Transverse colon (tissue), 4 donors: ENCODE measurements around the gene ARIH2. TPM values are rescaled to one million over a fixed set of nuclear protein-coding genes. Genes with fewer than 3 reads are reported as not detected.

Experiments used
- DNase-seq: peaks from one replicate; pipeline ENCODE4 v3.0.0-alpha.2; 2019
- H3K27ac ChIP-seq, 4 donors: fragments of 200-600 bp; sonication (generic); 2 replicates each; pipeline ENCODE4 v1.5.1; 2016 to 2018; ENCODE audit warnings: inconsistent platforms in 4 of 4
- H3K27me3 ChIP-seq: fragments of 200-600 bp; sonication (generic); 2 replicates; pipeline ENCODE4 v1.5.1; 2017; ENCODE audit warnings: inconsistent platforms
- H3K36me3 ChIP-seq, 4 donors: fragments of 200-600 bp; sonication (generic); 2 replicates each; pipeline ENCODE4 v1.5.1; 2017 to 2019; ENCODE audit warnings: inconsistent platforms in 4 of 4
- H3K4me1 ChIP-seq, 4 donors: fragments of 200-600 bp; sonication (generic); 2 replicates each; pipeline ENCODE4 v1.5.1; 2017 to 2020; ENCODE audit warnings: inconsistent platforms in 4 of 4
- H3K4me3 ChIP-seq, 4 donors: fragments of 200-600 bp; sonication (generic); 1 replicate in 1 of 4; 2 replicates in 3 of 4; pipeline versions ENCODE4 v1.5.1 to v1.6.1; 2017 to 2019; ENCODE audit warnings: inconsistent platforms in 4 of 4
- H3K9me3 ChIP-seq, 2 donors: fragments of 200-600 bp; sonication (generic); 2 replicates each; pipeline ENCODE4 v1.5.1; 2017 to 2019; ENCODE audit warnings: inconsistent platforms in 2 of 2
- CTCF ChIP-seq, 5 experiments: fragments of 200-600 bp in 3 of 5; fragments of 450-650 bp in 2 of 5; sonication (generic) in 3 of 5; IDR thresholded peaks; 1 replicate in 2 of 5; 2 replicates in 3 of 5; pipeline ENCODE4 v1.5.1; 2016 to 2017; ENCODE audit warnings: antibody characterized with exemption in 5 of 5, inconsistent platforms in 3 of 5, mild to moderate bottlenecking in 2 of 5, moderate library complexity in 1 of 5
- EP300 ChIP-seq: sonication (generic); formaldehyde crosslinking; IDR thresholded peaks from one replicate; pipeline ENCODE4 v1.6.1; 2017; ENCODE audit warnings: antibody characterized with exemption, low read depth
- POLR2A ChIP-seq: fragments of 450-650 bp; IDR thresholded peaks from one replicate; pipeline ENCODE4 v1.6.1; 2016; ENCODE audit warnings: antibody characterized with exemption, mild to moderate bottlenecking, moderate library complexity
- POLR2AphosphoS5 ChIP-seq, 3 donors: sonication (generic); formaldehyde crosslinking; IDR thresholded peaks; one replicate each; pipeline ENCODE4 v1.6.1; 2016; ENCODE audit warnings: antibody characterized with exemption in 3 of 3
- WGBS, 2 donors: methylation state at CpG; one replicate each; pipeline ENCODE4 v1.1.5; 2018; ENCODE audit warnings: low coverage in 1 of 2; 5-methylcytosine and 5-hydroxymethylcytosine counted together
- in situ Hi-C, 4 donors: fragments of 200-750 bp; cut with MboI; loops; one replicate each; pipeline versions ENCODE4 v1.15.0 to v1.15.1; 2017; ENCODE audit warnings: low sequenced_read_pairs in 3 of 4, low pct_ligation_motif_present in 1 of 4, low pct_unique_long_range_greater_than_20kb in 1 of 4
- intact Hi-C: fragments of 100-400 bp; cut with DNase I; formaldehyde crosslinking; loops from one replicate; pipeline ENCODE4 v1.15.1; 2023; ENCODE audit warnings: low total_unique reads
- total RNA-seq, 4 donors: library from RNA; depleted of rRNA; stranded (reverse); fragments of >200 nt; gene quantifications; one replicate each; pipeline ENCODE4 v1.1.0, GENCODE V29; 2016

ARIH2 gene
- total RNA-seq, 4 donors from 2014 or later: 82.6 to 269 (median 115) TPM

DNA sequence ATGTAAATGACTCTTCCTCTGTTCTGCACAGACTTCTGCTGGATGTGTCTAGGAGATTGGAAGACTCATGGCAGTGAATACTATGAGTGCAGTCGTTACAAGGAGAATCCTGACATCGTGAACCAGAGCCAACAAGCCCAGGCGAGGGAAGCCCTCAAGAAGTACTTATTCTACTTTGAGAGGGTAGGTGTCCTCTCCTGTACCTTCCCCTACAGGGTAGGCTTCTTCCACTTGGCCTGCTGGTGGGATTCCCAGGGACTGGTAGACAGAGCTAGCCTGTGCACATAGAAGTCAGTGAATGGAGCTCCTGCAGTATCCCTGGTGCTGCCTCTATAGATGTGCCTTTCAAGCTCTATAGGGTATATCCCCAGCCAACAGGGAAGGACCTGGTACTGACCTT is 60.8 kb downstream of the ARIH2 start:
- no peaks in the 10 kb centered on the region for H3K9me3 ChIP-seq
- intact Hi-C loops: no loop called here
- no peak for DNase-seq
- in situ Hi-C loops: no loop called here
- TF ChIP-seq CTCF (IDR thresholded peaks at IDR 0.05) (no peak), POLR2A (no peak), POLR2AphosphoS5 (IDR thresholded peaks at IDR 0.05) (no peak), EP300 (no peak)
- whole genome bisulfite sequencing, 2 donors: 100% methylated on average over 3 of the region's 3 CpGs; no CpG with 5 or more reads in 1 of the 2 donors
- no peak overlapping the region for H3K27ac ChIP-seq
- no peak overlapping the region for H3K4me3 ChIP-seq
- H3K4me1 ChIP-seq: peaks cover 0 to 4% (median 1%) of the 10 kb centered on the region in 4 donors
- peaks cover 0 to 74% (median 22%) of the 10 kb centered on the region in 4 donors for H3K36me3 ChIP-seq
- no peaks in the 10 kb centered on the region for H3K27me3 ChIP-seq

GRCh38 chr3:48980295-48980694 is 61.7 kb downstream of the ARIH2 start:
- in situ Hi-C loops: no loop called here
- Histone ChIP-seq H3K4me1 (peaks cover 0 to 4% (median 1%) of the 10 kb centered on the region in 4 donors), H3K9me3 (no peaks in the 10 kb centered on the region), H3K36me3 (peaks cover 0 to 65% (median 22%) of the 10 kb centered on the region in 4 donors), H3K27me3 (no peaks in the 10 kb centered on the region), H3K4me3 (no peak overlapping the region), H3K27ac (no peak overlapping the region)
- intact Hi-C loops: no loop called here
- DNase-seq: no peak
- WGBS, 2 donors: 92% methylated on average over 4 of the region's 4 CpGs; no CpG with 5 or more reads in 1 of the 2 donors
- no peak for TF ChIP-seq POLR2AphosphoS5 (IDR thresholded peaks at IDR 0.05)
- no peak for TF ChIP-seq POLR2A
- no peak for TF ChIP-seq EP300
- no peak for TF ChIP-seq CTCF (IDR thresholded peaks at IDR 0.05)

DNA sequence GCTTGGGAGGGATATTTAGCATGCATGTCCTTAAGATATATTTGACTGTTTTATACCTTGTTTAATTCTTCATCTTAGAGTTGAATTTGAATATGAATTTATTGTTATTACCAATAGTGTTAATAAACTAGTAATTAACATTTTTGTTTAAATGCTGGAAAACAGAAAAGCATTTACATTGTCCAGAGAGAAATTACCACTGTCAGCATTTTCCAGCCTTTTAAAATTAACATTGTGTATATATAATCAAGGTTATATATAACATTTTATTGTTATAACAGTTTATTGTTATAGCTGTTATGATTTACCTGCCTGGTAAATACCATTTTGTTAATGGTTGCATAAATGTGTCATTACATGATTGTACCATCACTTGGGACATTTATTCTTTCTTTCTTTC is 63.4 kb downstream of the ARIH2 start:
- no peak for TF ChIP-seq POLR2AphosphoS5 (IDR thresholded peaks at IDR 0.05)
- TF ChIP-seq CTCF (IDR thresholded peaks at IDR 0.05): no peak
- TF ChIP-seq EP300: no peak
- TF ChIP-seq POLR2A: no peak
- peaks cover 0 to 48% (median 13%) of the 10 kb centered on the region in 4 donors for H3K36me3 ChIP-seq
- no peak overlapping the region for H3K27ac ChIP-seq
- no peaks in the 10 kb centered on the region for H3K27me3 ChIP-seq
- intact Hi-C loops (no loop called here), in situ Hi-C loops (no loop called here)
- H3K9me3 ChIP-seq: no peaks in the 10 kb centered on the region
- DNase-seq: no peak
- H3K4me3 ChIP-seq: no peak overlapping the region
- peaks cover 0 to 4% (median 1%) of the 10 kb centered on the region in 4 donors for H3K4me1 ChIP-seq

DNA sequence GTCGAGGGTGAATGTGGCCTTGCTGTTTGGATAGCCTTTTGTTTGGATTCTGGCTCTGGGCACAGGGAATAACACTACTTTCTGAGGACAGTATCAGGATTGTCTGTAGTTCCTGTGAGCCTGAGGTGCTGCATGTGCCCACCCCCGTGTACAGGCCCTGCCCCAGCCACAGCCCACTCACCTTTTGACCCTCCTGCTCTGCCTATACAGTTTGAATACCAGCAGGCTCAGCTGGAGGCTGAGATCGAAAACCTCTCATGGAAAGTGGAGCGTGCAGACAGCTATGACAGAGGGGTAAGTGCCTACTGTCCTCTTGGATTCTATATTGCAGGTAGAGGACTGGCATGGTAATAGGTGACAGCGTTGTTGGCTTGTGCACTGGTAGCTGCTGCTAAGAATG is 64.0 kb downstream of the ARIH2 start:
- Histone ChIP-seq H3K9me3 (no peaks in the 10 kb centered on the region), H3K4me1 (peaks cover 0 to 4% (median 2%) of the 10 kb centered on the region in 4 donors), H3K4me3 (no peak overlapping the region), H3K36me3 (peaks cover 0 to 41% (median 12%) of the 10 kb centered on the region in 4 donors), H3K27ac (no peak overlapping the region), H3K27me3 (no peaks in the 10 kb centered on the region)
- in situ Hi-C loops (no loop called here), intact Hi-C loops (no loop called here)
- DNase-seq: no peak
- WGBS, 2 donors: 85% methylated on average over 5 of the region's 5 CpGs; no CpG with 5 or more reads in 1 of the 2 donors
- no peak for TF ChIP-seq CTCF (IDR thresholded peaks at IDR 0.05)
- TF ChIP-seq POLR2A: no peak
- TF ChIP-seq EP300: no peak
- no peak for TF ChIP-seq POLR2AphosphoS5 (IDR thresholded peaks at IDR 0.05)
